Stomach (tissue), 4 donors: ENCODE data around the gene LMO3.

Source experiments
- CTCF ChIP-seq, 7 experiments: fragments of 450-650 bp in 4 of 7; fragments of 200-600 bp in 3 of 7; sonication (generic) in 3 of 7; IDR thresholded peaks; one replicate each; pipeline ENCODE4 v1.5.1; 2016 to 2019; ENCODE audit warnings: antibody characterized with exemption in 7 of 7, control low read depth in 2 of 7, mild to moderate bottlenecking in 1 of 7
- EP300 ChIP-seq: sonication (generic); formaldehyde crosslinking; IDR thresholded peaks from one replicate; pipeline ENCODE4 v1.6.1; 2017; ENCODE audit warnings: antibody characterized with exemption
- POLR2A ChIP-seq, 4 donors: fragments of 450-650 bp; IDR thresholded peaks; one replicate each; pipeline ENCODE4 v1.6.1; 2016; ENCODE audit warnings: antibody characterized with exemption in 4 of 4, control low read depth in 2 of 4, mild to moderate bottlenecking in 1 of 4, moderate library complexity in 1 of 4
- POLR2AphosphoS5 ChIP-seq, 3 donors: sonication (generic); formaldehyde crosslinking; IDR thresholded peaks; one replicate each; pipeline ENCODE4 v1.6.1; 2016; ENCODE audit warnings: antibody characterized with exemption in 3 of 3

DNA sequence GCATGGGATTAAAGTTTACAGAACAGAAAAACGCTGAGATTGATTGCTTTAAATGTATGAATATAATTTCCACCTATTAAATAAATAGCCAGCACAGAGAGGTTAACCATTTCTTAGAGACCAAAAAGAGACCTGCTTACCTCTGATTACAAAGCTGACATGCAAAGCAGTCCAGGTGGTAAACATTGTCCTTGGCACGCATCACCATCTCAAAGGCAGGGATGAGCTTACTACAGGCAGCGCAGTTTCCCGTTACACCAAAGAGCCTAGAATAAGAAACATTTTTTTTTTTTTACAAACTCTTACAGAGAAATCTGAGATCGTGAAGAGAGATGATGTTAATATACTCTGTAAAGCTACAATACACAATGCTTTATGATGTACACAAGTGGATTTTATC lies 45.7 kb downstream of the LMO3 start:
- no peak for TF ChIP-seq EP300
- TF ChIP-seq CTCF (IDR thresholded peaks at IDR 0.05), result no peak
- no peak for TF ChIP-seq POLR2AphosphoS5 (IDR thresholded peaks at IDR 0.05)
- no peak for TF ChIP-seq POLR2A (IDR thresholded peaks at IDR 0.05)
